ENCODE data around the gene KCTD3. TPM values are rescaled to one million over a fixed set of nuclear protein-coding genes. Genes with fewer than 3 reads are reported as not detected.

The KCTD3 gene
- total RNA-seq, 2 experiments from 2014 or later, result 1.5 TPM

DNA sequence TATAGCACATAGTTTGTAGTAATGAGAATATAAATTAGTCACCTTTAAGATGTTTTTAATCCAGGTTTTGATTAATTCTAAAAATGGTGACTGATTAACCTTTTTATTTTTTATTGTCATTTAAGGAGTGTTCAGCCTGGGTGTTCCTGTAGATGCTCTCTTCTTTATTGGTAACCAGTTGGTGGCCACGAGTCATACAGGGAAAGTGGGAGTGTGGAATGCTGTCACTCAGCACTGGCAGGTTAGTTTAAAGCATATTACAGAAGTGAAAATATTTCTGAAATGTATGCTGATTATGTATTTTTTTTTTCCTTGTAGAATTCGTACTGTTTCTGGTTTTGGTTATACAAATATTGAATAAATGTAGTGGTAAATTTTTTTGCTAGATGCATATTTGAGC lies 28.1 kb downstream of the KCTD3 start:
- Mint-ChIP-seq H3K27me3 (no peaks in the 10 kb centered on the region), H3K36me3 (ENCODE audit: low read depth) (no peaks in the 10 kb centered on the region), H3K9me3 (peaks cover 2% of the 10 kb centered on the region), H3K4me1 (ENCODE audit: low read depth) (no peaks in the 10 kb centered on the region), H3K27ac (no peak overlapping the region), H3K4me3 (no peak overlapping the region)
- DNase-seq (no peak), ATAC-seq (no peak)
- intact Hi-C loops (cut with micrococcal nuclease), result no loop called here
- CTCF ChIA-PET, result no interaction called here
- TF ChIP-seq, protein P1, sequence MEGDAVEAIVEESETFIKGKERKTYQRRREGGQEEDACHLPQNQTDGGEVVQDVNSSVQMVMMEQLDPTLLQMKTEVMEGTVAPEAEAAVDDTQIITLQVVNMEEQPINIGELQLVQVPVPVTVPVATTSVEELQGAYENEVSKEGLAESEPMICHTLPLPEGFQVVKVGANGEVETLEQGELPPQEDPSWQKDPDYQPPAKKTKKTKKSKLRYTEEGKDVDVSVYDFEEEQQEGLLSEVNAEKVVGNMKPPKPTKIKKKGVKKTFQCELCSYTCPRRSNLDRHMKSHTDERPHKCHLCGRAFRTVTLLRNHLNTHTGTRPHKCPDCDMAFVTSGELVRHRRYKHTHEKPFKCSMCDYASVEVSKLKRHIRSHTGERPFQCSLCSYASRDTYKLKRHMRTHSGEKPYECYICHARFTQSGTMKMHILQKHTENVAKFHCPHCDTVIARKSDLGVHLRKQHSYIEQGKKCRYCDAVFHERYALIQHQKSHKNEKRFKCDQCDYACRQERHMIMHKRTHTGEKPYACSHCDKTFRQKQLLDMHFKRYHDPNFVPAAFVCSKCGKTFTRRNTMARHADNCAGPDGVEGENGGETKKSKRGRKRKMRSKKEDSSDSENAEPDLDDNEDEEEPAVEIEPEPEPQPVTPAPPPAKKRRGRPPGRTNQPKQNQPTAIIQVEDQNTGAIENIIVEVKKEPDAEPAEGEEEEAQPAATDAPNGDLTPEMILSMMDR (IDR thresholded peaks at IDR 0.05), result no peak
- POLR2A ChIA-PET, result no interaction called here

DNA sequence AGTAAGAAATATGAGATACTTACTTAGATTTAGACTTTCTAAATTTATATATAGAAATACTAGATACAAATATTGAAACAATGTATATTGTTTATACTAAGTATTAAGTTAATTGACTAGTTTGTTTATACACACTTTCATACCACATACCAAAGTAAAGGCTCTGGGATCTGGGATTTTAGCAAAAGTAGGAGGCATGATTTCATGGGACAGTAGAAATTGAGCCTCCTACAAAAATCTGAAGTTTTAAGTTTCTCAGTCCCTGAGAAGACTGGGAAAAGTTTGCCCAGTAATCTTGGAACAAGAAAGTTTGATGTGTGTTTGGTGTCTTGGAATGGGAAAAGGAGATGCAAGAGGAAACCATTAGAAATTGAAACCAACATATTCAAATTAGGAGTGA lies 30.9 kb downstream of the KCTD3 start:
- Mint-ChIP-seq H3K4me3 (no peak overlapping the region), H3K27ac (no peak overlapping the region), H3K4me1 (ENCODE audit: low read depth) (no peaks in the 10 kb centered on the region), H3K9me3 (no peaks in the 10 kb centered on the region), H3K36me3 (ENCODE audit: low read depth) (no peaks in the 10 kb centered on the region), H3K27me3 (no peaks in the 10 kb centered on the region)
- ChIA-PET POLR2A (no interaction called here), CTCF (no interaction called here)
- DNase-seq, result no peak
- TF ChIP-seq, protein P1 (IDR thresholded peaks at IDR 0.05), result no peak
- intact Hi-C loops (cut with micrococcal nuclease), result no loop called here
- no peak for ATAC-seq

DNA sequence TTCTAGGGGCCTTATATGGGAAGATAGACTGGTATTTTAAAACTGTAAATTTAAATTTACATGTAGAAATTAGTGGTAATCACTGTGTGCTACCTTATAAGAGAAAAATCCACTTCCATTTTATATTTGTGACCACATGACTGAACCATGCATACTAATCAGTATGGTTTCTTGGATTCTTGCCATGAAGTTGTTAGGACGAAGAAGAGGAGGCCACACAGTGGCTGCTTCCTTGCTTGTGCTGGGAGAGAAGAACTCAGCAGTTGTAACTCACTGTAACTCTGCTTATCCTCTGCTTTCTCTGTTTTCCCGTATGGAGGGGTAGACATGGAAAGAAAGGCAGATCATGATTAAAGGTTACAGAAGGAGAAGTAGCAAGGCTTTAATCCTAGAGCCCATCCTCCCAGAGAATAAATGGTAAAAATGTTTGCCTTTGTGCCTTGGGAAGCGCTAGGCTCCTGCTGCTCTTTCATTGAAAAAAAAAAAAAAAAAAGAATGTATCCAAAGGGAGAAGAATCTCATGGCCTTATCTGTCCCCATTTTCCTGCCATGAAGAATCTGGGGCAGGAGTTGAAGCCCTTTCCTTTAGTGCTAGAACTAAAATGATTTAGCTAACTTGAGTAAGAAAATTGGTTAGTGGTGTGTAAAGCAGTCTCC lies 32.4 kb downstream of the KCTD3 start:
- TF ChIP-seq, protein P1 (IDR thresholded peaks at IDR 0.05), result no peak
- H3K27me3 Mint-ChIP-seq, result no peaks in the 10 kb centered on the region
- no peaks in the 10 kb centered on the region for H3K36me3 Mint-ChIP-seq (ENCODE audit: low read depth)
- no peak overlapping the region for H3K4me3 Mint-ChIP-seq
- ATAC-seq (no peak), DNase-seq (no peak)
- intact Hi-C loops (cut with micrococcal nuclease), result no loop called here
- H3K9me3 Mint-ChIP-seq, result no peaks in the 10 kb centered on the region
- no peaks in the 10 kb centered on the region for H3K4me1 Mint-ChIP-seq (ENCODE audit: low read depth)
- no peak overlapping the region for H3K27ac Mint-ChIP-seq
- ChIA-PET CTCF (no interaction called here), POLR2A (no interaction called here)

DNA sequence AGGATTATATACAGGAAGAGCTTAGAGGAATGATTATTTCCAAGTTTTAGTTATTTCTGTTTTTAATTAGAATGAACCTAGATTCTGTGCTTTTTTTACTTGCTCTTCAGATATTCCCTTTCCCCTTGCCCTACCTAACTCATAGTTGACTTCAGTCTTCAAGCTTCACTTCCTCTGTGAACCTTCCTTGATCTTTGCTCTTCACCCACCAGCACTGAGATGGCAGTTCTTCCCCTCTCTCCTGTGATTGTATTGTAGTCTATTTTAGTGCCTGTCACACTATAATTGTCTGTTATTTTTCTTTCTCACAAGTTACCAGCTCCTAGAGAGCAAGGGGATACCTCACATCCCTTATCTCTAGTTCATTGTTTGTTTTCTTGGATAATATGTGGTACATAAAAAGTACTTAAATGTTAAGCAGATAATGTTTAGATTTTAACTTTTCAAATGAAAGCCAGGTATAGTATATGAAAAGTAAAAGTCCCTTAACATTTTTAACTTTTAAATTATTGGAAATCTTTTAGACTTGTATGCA lies 33.2 kb downstream of the KCTD3 start:
- Mint-ChIP-seq H3K9me3 (no peaks in the 10 kb centered on the region), H3K4me3 (no peak overlapping the region), H3K27ac (no peak overlapping the region), H3K27me3 (no peaks in the 10 kb centered on the region), H3K36me3 (ENCODE audit: low read depth) (no peaks in the 10 kb centered on the region), H3K4me1 (ENCODE audit: low read depth) (no peaks in the 10 kb centered on the region)
- ChIA-PET POLR2A (no interaction called here), CTCF (no interaction called here)
- TF ChIP-seq, protein P1 (IDR thresholded peaks at IDR 0.05), result no peak
- no peak for ATAC-seq
- DNase-seq, result no peak
- intact Hi-C loops (cut with micrococcal nuclease), result no loop called here

DNA sequence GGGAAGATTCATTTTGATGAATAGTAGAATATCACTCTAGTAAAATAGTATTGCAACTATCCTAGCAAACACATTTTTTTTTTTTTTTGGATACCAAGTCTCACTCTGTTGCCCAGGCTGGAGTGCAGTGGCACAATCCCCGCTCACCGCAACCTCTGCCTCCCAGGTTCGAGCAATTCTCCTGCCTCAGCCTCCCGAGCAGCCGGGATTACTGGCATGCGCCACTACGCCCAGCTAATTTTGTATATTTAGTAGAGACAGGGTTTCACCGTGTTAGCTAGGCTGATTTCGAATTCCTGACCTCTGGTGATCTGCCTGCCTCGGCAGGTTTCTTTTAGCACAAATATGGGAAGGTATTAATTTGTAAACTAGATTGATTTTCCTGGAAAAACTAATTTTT lies 33.8 kb downstream of the KCTD3 start:
- Mint-ChIP-seq H3K27me3 (no peaks in the 10 kb centered on the region), H3K36me3 (ENCODE audit: low read depth) (no peaks in the 10 kb centered on the region), H3K4me3 (no peak overlapping the region), H3K9me3 (no peaks in the 10 kb centered on the region), H3K4me1 (ENCODE audit: low read depth) (no peaks in the 10 kb centered on the region), H3K27ac (no peak overlapping the region)
- intact Hi-C loops (cut with micrococcal nuclease), result no loop called here
- TF ChIP-seq, protein P1 (IDR thresholded peaks at IDR 0.05), result no peak
- POLR2A ChIA-PET, result no interaction called here
- DNase-seq, result no peak
- ATAC-seq, result no peak
- CTCF ChIA-PET, result no interaction called here

Measured in activated CD8-positive, alpha-beta T cell treated with anti-CD3 and anti-CD28 coated beads for 36 hours (primary cell).